GM12875 (cell line): ENCODE measurements around the gene B4GALT5.

ENCODE experiments used
- H3K4me3 ChIP-seq: one replicate; pipeline ENCODE4 v1.5.1; 2011; ENCODE audit warnings: low read depth, low read length, control low read depth
- CTCF ChIP-seq: IDR thresholded peaks from 2 replicates; pipeline ENCODE4 v1.5.1; 2011; ENCODE audit warnings: low read depth, mild to moderate bottlenecking, control low read depth, inconsistent platforms, low read length, moderate library complexity, borderline replicate concordance; ENCODE audit not compliant: insufficient read depth

Gene B4GALT5

GRCh38 chr20:49591217-49591865 is 122.3 kb downstream of the B4GALT5 start:
- no peak for TF ChIP-seq CTCF
- H3K4me3 ChIP-seq: no peak overlapping the region

- no peak for TF ChIP-seq CTCF
- no peak overlapping the region for H3K4me3 ChIP-seq
Measured at GRCh38 chr20:49590163-49591017, 123.3 kb downstream of the B4GALT5 start.

GRCh38 chr20:49589747-49590146 is 123.9 kb downstream of the B4GALT5 start:
- H3K4me3 ChIP-seq: no peak overlapping the region
- TF ChIP-seq CTCF: no peak

GRCh38 chr20:49587111-49587570 is 126.5 kb downstream of the B4GALT5 start:
- TF ChIP-seq CTCF: no peak
- H3K4me3 ChIP-seq: no peak overlapping the region

GRCh38 chr20:49585585-49586245 is 128.0 kb downstream of the B4GALT5 start:
- H3K4me3 ChIP-seq: no peak overlapping the region
- TF ChIP-seq CTCF: no peak

- no peak for TF ChIP-seq CTCF
- no peak overlapping the region for H3K4me3 ChIP-seq
Measured at GRCh38 chr20:49584418-49585382, 129.0 kb downstream of the B4GALT5 start.
